Stimulated activated CD4-positive, alpha-beta T cell treated with anti-CD3 and anti-CD28 coated beads, Interleukin-4, amount 100 ng/mL, for 48 hours (primary cell): ENCODE data around the gene KLHDC9.
"Not testable (repeated sequence)": the region's sequence is repeated elsewhere in the genome, so short reads cannot be mapped to it uniquely, and the experiment has no call there.

ENCODE experiments used
- DNase-seq, 2 donors: peaks; one replicate each; pipeline ENCODE4 v3.0.0-alpha.2; 2020; ENCODE audit warnings: low read depth in 2 of 2

KLHDC9 gene

GRCh38 chr1:161096015-161096414 lies 2.1 kb upstream of the KLHDC9 start:
- DNase-seq, result no peak

DNA sequence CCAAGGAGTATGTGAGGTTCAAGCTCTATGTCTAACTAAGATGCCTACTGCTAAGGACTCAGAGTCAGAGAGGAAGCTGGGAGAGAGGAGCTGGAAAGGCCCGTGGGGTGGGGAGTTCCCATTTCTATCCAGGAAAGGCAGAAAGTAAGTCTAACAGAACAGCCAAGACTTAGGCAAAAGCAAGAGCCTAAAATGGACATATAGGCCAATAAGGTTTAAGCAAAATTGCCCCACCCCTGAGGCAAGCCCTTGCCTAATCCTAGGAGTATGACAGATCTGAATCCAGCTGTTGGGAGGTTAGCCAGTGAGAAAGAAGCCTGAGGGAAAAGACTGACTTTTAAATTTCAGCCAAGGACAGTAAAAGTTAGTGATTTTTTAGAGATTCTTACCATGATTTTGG lies 1.6 kb upstream of the KLHDC9 start:
- DNase-seq, result no peak

DNA sequence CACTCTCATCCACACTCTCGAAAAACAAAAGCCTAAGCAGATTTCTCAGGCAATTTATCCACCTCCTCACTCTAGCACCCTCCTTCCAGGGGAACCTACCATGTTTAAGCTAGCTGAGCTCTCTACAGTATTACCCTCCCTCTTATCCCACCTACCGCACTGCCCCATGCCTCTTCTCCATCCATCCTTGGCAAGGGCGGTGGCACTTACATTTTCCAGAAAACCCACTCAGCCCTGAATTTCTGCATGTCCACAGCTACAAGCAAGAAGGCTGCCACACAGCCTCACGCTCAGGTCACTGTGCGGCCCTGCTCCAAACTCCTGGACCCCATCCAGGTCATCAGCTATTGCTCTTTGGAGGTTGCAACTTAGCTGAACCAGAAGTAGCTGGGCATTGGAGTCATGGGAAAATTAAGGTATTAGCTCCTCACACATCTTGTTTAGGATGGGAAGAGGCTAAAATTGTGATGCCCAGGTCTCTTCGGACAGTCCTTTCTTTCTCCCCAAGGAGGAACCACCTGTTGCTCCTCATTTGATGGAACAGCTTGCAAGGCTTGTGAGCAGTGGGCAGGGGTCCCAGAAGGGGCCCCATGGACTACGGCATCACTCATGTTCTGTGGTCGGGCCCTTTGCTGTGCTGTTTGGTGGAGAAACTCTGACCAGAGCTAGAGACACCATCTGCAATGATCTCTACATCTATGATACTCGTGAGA lies 1.1 kb downstream of the KLHDC9 start:
- no peak for DNase-seq

- no peak for DNase-seq
Measured at GRCh38 chr1:161100556-161100955, 2.4 kb downstream of the KLHDC9 start.

- DNase-seq, result no peak
Measured at GRCh38 chr1:161106431-161106830, 8.3 kb downstream of the KLHDC9 start.

- no peak for DNase-seq
Measured at GRCh38 chr1:161111117-161111516, 13.0 kb downstream of the KLHDC9 start.

- no peak for DNase-seq
Measured at GRCh38 chr1:161111527-161111926, 13.4 kb downstream of the KLHDC9 start.

- no peak for DNase-seq
Measured at GRCh38 chr1:161113915-161114314, 15.8 kb downstream of the KLHDC9 start.

- DNase-seq, result no peak
Measured at GRCh38 chr1:161114556-161114955, 16.4 kb downstream of the KLHDC9 start.

DNA sequence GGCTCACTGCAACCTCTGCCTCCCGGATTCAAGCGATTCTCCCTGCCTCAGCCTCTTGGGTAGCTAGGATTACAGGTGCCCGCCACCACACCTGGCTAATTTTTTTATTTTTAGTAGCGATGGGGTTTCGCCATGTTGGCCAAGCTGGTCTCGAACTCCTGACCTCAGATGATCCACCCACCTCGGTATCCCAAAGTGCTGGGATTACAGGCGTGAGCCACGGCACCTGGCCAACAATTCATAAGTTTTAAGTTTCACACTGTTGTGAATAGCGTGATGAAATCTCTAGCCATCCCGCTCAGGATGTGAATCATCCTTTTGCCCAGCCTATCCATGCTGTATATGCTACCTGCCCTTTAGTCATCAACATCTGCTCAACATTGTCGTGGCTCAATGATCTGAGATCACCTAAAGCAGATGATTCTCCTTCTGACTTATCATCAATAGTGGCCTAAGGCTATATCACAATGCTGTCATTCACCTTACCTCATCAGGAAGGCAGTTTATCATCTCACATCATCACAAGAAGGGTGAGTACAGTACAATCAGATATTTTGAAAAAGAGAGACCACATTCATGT lies 17.1 kb downstream of the KLHDC9 start:
- peak; percentile 24 to 37 for DNase-seq

- not testable (repeated sequence) for DNase-seq
Measured at GRCh38 chr1:161115961-161116360, 17.8 kb downstream of the KLHDC9 start.

DNA sequence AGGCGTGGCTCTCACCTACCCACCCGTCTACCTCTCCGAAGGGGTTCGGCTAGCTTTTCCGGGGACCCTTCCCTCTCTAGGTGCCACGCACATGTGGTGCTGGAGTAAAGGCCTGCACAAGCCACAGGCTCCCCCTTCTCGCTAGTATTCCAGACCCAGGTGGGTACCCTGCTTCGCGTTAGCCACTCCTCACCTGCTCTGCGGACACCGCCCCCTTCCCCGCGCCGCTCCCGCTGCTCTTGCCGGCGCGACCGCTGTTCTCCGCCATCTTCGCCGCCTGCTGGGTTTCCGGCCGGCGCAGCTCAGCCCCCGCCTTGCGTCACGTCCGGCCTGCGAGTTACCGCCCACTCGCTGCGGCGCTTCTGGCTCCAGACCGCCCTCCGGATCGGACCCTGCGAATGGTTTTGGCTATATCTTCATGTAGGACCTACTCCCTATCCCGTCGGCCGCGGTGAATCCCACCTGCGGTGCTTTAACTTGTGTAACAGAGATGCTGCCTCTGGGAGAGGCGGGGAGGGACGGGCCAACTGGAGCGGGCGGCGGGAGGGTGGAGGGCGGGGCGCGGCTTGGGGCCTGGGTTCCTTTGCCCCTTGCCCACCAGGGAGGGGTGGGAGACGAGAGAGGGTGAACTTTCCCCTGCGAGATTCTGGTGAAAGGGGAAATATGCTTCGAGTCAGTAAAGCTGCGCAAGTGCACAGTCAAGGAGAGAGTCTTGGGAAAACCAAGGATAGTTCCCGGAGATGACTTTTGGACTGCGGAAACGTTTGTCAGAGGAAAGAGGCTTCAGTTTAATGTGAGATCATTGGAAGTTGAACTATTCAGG lies 19.8 kb downstream of the KLHDC9 start, which contains the start of the genes NIT1 and PFDN2:
TSS of gene NIT1 (plus strand) at position 347 of the 823 bp plus-strand sequence. CDS start at position 419, 72 bp downstream.
TSS of gene PFDN2 (minus strand) at position 279 of the 823 bp plus-strand sequence. CDS start at position 268, 11 bp downstream.
- peak; percentile 84 to 86 for DNase-seq

DNA sequence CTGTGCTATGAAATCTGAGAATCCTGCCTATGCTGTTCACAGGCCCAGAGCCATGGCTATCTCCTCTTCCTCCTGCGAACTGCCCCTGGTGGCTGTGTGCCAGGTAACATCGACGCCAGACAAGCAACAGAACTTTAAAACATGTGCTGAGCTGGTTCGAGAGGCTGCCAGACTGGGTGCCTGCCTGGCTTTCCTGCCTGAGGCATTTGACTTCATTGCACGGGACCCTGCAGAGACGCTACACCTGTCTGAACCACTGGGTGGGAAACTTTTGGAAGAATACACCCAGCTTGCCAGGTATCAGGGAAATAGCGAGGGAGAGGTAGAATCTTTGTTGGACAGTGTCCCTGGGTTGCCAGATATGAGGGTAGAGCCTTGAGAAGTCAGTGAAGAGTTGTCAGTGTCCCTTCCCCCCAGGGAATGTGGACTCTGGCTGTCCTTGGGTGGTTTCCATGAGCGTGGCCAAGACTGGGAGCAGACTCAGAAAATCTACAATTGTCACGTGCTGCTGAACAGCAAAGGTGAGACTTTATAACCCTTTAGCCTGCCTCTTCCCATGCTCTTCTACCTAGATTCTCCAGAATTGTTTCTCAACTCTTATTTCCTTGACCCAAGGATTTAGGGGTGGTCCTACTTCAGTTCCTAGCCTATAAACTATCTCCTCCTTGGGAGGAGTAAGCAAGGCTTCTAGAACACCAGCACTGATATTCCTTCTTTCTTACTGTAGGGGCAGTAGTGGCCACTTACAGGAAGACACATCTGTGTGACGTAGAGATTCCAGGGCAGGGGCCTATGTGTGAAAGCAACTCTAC lies 21.1 kb downstream of the KLHDC9 start:
- peak; percentile 48 to 52 for DNase-seq

- no peak for DNase-seq
Measured at GRCh38 chr1:161121042-161121650, 23.0 kb downstream of the KLHDC9 start.

DNA sequence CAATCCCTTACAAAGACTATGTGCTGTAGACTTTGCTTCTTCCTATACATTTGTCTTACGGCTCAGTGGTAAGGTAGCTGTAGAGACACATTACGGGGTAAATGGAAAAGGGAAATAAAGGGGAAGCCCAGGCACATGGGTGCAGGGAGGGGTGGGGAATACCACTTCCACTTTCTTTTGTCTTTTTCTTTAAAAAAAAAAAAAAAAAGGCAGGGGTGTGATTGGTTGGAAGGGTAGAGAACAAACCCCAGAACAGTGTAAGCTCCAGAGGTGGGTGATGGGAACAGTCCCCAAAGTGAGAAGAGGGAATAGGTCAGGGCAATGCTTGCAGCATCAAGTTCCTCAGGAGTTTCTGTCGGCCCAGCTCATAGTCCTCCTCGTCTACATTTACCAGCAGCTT lies 23.7 kb downstream of the KLHDC9 start:
- DNase-seq, result no peak

GRCh38 chr1:161122967-161123366 lies 24.8 kb downstream of the KLHDC9 start:
- DNase-seq, result no peak

DNA sequence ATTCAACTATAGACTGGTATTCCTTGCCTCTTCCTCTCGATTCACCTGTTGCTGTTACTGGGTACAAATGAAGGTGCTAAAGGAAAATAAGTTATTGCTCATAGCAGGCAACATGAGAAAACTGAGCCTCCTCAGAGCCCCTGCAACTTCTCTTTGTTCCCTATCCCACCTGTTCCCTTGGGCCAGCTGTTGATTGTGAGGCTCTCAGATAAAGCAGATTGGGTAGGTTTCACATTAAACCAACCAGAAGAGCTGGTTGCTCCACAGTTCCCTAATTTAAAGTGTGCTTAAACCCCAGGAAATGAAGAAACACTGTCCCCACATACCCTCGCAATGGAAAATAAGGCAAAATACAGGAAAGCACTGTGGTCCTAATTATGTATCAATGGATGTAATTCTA lies 29.5 kb downstream of the KLHDC9 start:
- no peak for DNase-seq

GRCh38 chr1:161128591-161129420 lies 30.6 kb downstream of the KLHDC9 start:
- no peak for DNase-seq

DNA sequence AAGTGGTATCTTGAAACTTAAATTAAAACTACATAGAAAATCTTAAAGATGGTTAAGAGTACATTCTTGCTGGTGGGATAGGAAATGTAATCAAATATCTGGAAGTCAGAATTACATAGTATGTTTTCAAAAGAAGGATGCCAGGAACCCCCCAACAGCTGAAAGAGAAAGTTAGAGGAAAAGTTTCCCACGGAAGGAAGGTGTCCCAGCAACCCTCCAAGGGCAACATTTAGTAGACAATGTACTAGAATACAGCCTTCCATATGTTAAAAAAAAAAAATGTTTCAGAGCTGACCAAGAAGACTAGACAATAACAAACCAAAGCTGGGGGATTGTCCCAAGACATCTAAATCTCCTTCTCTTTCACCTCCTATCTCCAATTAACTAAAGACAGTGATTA lies 32.1 kb downstream of the KLHDC9 start:
- no peak for DNase-seq
